ENCODE data around the gene INSR. TPM values are rescaled to one million over a fixed set of nuclear protein-coding genes. Genes with fewer than 3 reads are reported as not detected.

INSR gene
- total and polyA plus RNA-seq, 10 of the 15 experiments (the other 5 are each of a cell fraction or from before 2014, with no cell fraction given) = 4.2 to 34.9 (median 13.6) TPM

- TF ChIP-seq ZNF592 (IDR thresholded peaks at IDR 0.05) = no peak
- TF ChIP-seq HCFC1 (IDR thresholded peaks at IDR 0.05; ENCODE audit: low read length) = no peak
Measured at GRCh38 chr19:7263066-7263465, 31.1 kb downstream of the INSR start (continued).

- H3K36me3 ChIP-seq (ENCODE audit: control insufficient read depth in 2 of 2, insufficient read depth in 2 of 2, low read length in 1 of 2) = peaks cover 17 to 18% of the 10 kb centered on the region in 2 experiments
- BruUV-seq (replicated peaks) = no TSS peak
- TF ChIP-seq PKNOX1 (IDR thresholded peaks at IDR 0.05) (no peak), NRF1 (conservative IDR thresholded peaks at IDR 0.05; ENCODE audit: low read depth, low read length) (no peak), IRF4 (IDR thresholded peaks at IDR 0.05; ENCODE audit: low read depth, low read length) (no peak), YBX1 (IDR thresholded peaks at IDR 0.05) (no peak), SUZ12 (IDR thresholded peaks at IDR 0.05; ENCODE audit: unreplicated experiment) (no peak)
- RAD21 ChIA-PET (ENCODE audit: unreplicated experiment) = no interaction called here
- POLR2A ChIA-PET = no interaction called here
- no peak overlapping the region for H3K9ac ChIP-seq (ENCODE audit: control insufficient read depth, insufficient read depth, low read length)
- no peak overlapping the region for H3K4me2 ChIP-seq (ENCODE audit: control insufficient read depth, insufficient read depth)
- intact Hi-C loops (cut with micrococcal nuclease; ENCODE audit: unreplicated experiment) (no loop called here), in situ Hi-C loops (cut with MboI) (no loop called here)
- H3K4me3 ChIP-seq = no peak overlapping the region
- SMC1A ChIA-PET (ENCODE audit: uncharacterized antibody, unreplicated experiment) = interaction anchor here (1.5 to 2.8 kb wide), 2 partner anchors 10 to 11 kb away, joined by 4 to 13 read pairs; no protein-coding TSS in a partner anchor
- peaks cover 41% of the 10 kb centered on the region for H3K79me2 ChIP-seq (ENCODE audit: control insufficient read depth, insufficient read depth, low read length)
- 90% methylated on average over 6 of the region's 6 CpGs for WGBS (ENCODE audit: insufficient coverage, insufficient replicate concordance, low lambda C conversion rate, missing lambda C conversion rate)
- no peak for ATAC-seq
- H2AFZ ChIP-seq (ENCODE audit: control insufficient read depth, low read depth, low read length) = no peak overlapping the region
- no peak for FAIRE-seq
- peaks cover 3% of the 10 kb centered on the region; the same call in 1 of the 3 replicates for H3K9me3 ChIP-seq (replicated peaks; ENCODE audit: control insufficient read depth, insufficient read depth, low read length)
- H3K27me3 ChIP-seq (replicated peaks in 1 of 2; ENCODE audit: control insufficient read depth in 2 of 2, insufficient read depth in 2 of 2, low read length in 1 of 2) = no peaks in the 10 kb centered on the region
- peaks cover 3% of the 10 kb centered on the region; the same call in 1 of the 2 replicates for H4K20me1 ChIP-seq (ENCODE audit: control insufficient read depth, insufficient read depth)
- CTCF ChIA-PET = interaction anchor here (2.4 kb wide), 1 partner anchor 11 kb away, joined by 10 read pairs; no protein-coding TSS in a partner anchor
- DNase-seq (ENCODE audit: low read depth, low spot score) = no peak
- no peak overlapping the region for H3K27ac ChIP-seq (ENCODE audit: control insufficient read depth, insufficient read depth)
- H3K4me1 ChIP-seq (ENCODE audit: control insufficient read depth, insufficient read depth, low read length) = no peaks in the 10 kb centered on the region; the same call in 1 of the 2 replicates
Measured at GRCh38 chr19:7262470-7262869, 31.7 kb downstream of the INSR start.

Measured in GM12878 (cell line).